Activated T-helper 1 cell treated with Interleukin-2 at 50 U/mL for 16 hours (primary cell): ENCODE measurements around the gene GPR62.

Experiments used
- DNase-seq: peaks from one replicate; pipeline ENCODE4 v3.0.0-alpha.2; 2020; ENCODE audit warnings: low read depth

The GPR62 gene

DNA sequence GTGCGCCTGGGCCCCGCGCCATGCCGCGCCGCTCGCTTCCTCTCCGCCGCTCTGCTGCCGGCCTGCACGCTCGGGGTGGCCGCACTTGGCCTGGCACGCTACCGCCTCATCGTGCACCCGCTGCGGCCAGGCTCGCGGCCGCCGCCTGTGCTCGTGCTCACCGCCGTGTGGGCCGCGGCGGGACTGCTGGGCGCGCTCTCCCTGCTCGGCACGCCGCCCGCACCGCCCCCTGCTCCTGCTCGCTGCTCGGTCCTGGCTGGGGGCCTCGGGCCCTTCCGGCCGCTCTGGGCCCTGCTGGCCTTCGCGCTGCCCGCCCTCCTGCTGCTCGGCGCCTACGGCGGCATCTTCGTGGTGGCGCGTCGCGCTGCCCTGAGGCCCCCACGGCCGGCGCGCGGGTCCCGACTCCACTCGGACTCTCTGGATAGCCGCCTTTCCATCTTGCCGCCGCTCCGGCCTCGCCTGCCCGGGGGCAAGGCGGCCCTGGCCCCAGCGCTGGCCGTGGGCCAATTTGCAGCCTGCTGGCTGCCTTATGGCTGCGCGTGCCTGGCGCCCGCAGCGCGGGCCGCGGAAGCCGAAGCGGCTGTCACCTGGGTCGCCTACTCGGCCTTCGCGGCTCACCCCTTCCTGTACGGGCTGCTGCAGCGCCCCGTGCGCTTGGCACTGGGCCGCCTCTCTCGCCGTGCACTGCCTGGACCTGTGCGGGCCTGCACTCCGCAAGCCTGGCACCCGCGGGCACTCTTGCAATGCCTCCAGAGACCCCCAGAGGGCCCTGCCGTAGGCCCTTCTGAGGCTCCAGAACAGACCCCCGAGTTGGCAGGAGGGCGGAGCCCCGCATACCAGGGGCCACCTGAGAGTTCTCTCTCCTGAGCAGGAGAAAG lies 951 bp downstream of the GPR62 start:
- DNase-seq: no peak

DNA sequence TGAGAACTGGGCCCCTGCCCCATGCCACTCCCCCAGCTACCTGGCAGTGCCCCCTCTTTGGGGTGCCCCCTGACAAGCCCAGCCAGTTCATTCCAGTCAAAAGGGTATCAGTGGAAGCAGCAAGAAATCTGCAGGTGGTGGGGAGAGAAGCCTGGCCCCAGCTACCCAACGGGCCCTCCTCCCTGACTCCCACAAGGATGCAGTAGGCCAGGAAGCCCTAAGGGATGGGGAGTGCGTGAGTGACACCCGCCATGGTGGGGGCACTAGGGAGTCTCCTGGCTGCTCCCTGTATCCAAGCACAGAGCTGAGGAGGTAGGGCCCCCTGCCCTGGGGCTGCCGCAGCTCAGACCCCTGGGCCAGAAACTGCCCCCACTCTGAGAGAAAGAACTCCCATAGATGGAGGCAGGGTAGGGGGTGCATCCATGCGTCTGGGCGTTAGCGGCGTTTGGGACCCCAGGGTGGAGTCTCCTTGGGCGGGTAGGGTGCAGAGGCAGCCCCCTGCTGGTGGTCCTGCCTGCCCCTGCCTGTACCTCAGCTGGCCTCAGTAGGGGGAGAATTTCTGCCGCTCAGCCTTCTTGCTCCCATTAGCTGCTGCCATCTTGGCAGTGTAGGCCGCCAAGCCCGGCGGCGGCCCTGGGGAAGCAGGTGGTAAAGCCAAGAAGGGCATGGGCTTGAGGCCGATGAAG lies 2.5 kb downstream of the GPR62 start:
- no peak for DNase-seq

DNA sequence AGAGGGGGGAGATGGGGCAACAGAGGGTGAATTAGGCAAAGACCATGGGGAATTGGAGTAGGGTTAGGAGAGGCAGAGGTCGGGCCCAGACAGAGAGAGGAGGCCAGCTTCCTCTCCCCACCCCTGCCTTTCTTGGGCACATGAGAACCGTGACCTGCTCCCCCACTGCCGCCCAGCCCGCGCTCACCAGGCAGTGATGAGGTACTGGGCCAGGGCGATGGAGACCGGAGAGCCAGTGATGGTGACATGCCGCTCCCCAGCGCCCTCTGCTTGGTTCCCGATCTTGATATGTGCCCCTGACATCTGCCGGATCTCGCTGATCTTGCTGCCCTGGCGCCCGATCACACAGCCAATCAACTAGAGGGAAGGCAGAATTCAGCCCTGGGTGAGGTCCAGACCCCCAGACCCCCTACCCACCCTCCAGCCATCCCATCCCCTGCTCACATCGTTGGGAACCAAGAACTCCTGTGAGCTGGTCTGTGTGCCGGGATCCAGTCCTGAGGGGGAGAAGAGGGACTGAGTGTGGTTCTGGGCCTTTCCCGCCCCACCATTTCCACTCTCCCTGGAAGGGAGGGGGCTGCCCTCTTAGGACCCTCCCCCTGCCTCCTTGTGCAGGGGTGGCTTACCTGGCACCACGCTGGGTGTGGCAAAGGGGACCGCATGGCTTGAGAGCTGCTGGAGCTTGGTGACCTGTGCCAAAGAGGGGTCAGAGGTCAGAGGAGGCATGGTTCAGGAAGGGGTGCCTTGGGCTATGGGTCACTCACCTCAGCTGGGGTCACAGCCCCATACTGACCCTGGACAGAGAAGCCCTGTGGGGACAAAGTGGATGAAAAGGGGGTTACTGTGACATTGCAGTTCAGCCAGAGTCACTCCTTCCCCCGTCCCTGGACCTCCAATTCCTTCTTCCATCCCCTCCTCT lies 3.7 kb downstream of the GPR62 start:
- DNase-seq: no peak

DNA sequence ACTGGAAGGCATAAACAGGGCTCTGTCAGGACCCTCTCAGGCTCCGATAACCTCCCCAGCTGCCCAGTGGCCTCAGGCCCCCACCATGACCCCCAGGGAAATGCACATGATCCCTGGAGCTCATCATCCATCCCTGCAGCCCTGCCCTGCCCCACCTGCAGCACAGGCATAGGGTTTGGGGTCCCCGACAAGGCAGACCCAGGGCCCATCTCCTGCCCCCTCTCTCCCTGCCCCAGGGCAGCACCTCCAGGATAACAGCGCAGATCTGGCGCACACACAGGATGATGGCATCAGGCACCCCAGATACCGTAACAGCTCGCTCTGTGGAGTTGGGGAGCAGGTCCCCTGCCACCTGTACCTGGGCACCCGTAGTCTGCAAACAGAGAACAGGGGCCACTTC lies 4.5 kb downstream of the GPR62 start:
- no peak for DNase-seq

DNA sequence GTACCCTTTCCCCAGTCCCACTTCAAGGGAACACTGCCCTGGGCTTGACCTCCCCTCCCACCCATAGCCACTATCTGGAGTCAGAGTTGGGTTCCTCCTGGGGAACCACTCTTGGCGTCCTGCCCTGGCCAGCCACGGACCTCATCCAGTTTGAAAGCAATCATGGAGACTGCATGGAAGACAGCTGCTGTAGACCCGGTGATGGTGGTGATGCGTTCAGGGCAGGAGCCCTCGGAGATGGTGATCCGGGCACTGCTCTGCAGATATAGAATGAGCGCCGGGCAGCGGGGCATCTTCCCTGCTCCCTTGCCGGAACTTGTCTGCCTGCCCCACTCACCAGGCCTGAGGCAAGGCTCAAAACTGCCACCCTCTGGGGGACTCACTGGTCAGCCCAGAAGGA lies 5.2 kb downstream of the GPR62 start:
- DNase-seq: no peak

DNA sequence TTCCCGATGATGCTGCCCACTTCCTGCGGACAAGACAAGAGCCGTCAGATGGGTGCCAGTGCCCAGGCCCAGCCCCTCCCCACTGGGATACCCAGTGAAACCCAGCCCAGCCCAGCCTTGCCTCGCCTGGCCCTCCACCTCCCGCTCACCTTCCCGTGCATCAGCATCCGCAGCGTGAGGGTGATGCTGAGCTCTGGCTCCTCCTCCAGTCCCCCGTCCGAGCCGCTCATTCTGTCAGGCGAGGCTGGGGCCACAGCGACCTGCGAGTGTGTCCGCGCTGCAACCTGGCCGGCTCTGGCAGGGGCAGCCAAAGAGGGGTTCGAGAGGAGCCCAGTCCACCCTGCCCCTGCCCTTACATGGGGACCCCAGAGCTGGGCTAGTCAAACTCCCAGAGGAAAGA lies 5.8 kb downstream of the GPR62 start:
- DNase-seq: no peak

DNA sequence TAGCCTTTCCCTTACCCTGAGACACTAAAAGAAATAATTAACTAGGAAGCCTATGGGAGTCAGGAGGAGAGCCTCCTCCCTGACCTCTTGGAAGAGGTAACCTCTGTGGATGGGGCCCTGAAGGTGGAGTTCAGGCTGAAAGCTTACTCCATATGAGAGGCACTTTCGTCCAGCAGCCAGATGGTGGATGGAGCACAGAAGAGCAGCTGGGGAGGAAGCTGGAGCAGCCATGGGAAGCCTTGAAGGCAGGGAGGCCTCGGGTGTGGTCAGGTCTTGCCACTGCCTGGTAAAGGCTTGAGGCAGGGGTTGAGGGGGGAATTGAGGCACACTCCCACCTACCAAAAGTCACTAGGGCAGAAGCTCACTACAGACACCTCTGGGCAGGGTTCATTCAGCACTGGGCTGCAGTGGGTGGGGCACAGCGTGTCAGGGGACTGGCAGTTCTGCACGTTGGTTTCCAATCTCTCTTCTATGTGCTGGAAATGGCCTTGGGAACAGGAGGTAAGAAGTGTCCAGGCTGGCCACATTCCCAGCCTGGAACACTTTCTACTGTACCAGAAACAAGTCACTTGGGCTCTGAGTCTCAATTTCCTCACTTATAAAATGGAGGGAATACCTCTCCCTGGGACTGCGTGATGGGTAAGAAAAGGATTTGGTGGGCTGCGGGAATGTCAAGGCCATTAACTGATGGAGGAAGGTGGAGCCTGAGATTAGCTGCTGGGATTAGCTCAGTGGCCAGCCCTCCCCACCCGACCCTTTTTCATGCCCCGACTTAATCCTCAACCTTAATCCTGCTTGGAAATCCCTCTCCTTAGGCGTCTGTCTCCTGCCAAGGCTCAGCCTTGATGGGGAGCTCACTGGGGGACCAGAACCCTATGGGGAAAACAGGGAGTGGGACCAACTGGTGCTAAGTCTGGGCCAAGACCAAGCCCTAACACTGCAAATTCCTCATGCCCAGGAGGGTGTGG lies 6.7 kb downstream of the GPR62 start:
- no peak for DNase-seq

DNA sequence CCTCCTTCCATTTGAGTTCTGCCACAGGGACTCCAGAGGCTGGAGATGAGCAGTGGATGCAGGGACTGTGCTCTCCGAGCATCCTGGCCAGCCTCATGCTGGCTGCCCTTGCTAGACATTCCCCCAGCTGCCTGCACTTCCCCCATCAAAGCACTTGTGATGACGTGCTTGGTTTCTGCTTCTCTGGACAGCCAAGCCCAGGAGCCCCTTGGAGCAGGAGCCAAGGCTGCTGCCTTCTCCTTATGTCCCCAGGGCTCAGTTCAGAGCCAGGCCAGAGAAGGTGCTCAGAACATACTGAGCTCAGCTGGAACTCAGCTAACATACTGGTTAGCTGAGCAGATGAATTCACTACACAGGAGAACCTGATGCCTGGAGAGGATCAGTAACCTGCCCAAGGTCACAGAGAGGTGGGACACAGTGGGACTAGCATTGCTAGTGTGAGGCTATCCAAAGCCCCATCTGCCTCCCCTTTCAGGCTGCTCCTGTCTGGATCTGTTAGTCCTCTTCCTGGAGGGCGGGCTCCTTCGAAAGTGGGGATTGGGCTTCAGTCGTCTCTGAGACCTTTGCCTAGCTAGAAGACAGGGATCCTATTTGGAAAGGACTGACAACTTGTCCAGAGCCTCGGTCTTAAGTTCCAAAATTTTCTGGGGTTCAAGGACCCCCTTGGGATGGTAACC lies 7.8 kb downstream of the GPR62 start:
- no peak for DNase-seq

DNA sequence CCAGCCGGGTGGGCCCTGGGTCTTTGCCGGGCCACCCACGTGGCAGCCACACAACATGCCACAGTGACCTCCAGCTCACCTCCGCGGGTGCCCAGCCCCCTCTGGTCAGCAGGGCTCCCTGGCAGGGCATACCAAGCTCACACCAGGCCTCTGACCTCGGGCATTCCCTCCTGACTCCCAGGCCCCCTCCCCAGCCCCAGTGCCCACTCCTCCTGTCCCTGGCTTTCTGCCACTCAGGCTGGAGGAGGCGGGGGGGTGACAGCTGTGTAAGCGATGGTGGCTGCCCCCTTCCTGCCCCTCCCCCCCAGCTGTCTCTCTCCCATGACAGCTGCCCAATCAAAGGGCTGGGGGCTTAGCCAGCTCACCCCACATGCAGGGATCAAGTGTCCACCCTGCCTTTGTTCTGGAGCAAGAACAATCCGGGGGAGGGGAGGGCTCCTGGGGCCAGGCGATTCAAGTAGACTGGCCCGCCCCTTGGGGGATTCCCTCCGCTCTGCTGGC lies 8.8 kb downstream of the GPR62 start:
- no peak for DNase-seq

DNA sequence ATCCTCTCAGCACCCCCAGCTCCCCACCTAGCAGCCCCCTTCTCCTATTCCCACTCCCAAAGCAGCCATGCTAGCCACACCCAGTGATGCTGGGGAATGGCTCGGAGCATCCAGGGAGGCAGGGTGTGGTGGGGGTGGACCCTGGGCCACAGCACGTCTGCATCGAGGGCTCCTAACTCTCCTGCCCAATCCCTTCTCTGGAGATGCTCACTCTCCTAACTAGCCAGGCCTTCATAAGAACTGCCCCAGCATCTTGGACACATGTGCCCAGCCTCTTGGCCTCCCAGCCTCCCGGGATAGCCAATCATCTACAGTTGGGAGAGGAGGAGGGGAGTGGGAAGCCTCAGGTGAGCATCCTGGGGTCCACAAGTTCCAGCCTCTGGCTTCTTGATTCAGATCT lies 9.3 kb downstream of the GPR62 start:
- no peak for DNase-seq

DNA sequence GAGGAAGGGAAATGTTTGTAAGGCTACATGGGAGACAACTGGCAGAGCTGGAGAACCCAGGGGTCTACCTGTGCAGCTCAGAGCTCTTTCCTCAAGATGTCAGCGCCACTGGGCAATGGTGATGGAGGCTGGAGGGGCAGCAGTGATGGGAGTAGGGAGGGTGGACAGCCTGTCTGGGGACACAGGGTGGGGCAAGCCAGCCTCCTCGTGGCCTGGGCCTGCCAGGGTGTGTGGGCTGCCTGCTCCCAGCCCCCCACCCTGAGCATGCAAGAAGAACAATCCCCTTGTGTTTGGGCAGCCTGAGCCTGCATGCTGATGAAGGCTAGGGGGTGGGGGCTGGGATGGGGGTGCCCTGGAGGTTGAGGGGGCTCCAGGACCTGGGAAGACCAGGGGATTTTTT lies 10.8 kb downstream of the GPR62 start:
- no peak for DNase-seq

DNA sequence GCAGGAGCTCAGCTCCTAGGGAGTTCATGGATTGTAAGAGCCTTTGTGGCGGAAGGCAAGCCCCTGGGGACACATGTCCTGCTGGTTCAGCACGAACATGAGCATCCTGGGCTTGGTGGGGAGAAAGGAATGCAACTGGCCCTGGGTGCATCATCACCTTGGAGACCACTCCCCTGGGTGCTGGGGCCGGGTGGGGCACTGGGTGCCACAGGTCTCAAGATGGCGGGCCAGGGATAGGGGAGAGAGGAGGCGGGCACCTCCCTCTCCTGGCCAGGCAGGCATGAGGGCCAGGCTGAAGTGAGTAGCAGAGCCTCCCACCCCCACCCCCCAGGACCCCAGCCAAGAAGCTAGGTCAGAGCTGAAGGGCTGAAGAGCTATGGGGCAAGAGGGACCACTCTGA lies 11.3 kb downstream of the GPR62 start:
- DNase-seq: no peak

DNA sequence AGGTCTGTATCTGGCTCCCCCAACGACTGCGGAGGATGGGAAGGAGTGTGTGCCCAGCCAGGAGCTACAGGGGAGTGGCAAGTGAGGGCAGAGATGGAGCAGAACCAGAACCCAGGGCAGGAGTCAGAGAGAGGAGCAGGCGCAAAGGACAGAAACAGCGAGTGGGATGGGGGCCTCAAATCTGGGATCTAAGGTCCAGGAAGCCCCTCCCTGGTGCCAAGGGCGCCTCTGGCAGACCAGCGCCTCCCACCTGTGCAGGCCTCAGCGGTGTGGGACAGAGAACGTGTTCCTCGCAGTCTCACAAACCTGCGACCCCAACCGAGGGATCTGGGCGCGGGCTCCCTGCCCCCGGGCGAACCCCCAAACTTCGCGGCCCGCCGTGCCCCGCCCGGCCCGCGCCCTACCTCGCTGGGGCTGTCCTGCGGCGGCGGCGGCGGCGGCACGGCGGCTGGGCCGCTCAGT lies 11.8 kb downstream of the GPR62 start:
- DNase-seq: no peak

DNA sequence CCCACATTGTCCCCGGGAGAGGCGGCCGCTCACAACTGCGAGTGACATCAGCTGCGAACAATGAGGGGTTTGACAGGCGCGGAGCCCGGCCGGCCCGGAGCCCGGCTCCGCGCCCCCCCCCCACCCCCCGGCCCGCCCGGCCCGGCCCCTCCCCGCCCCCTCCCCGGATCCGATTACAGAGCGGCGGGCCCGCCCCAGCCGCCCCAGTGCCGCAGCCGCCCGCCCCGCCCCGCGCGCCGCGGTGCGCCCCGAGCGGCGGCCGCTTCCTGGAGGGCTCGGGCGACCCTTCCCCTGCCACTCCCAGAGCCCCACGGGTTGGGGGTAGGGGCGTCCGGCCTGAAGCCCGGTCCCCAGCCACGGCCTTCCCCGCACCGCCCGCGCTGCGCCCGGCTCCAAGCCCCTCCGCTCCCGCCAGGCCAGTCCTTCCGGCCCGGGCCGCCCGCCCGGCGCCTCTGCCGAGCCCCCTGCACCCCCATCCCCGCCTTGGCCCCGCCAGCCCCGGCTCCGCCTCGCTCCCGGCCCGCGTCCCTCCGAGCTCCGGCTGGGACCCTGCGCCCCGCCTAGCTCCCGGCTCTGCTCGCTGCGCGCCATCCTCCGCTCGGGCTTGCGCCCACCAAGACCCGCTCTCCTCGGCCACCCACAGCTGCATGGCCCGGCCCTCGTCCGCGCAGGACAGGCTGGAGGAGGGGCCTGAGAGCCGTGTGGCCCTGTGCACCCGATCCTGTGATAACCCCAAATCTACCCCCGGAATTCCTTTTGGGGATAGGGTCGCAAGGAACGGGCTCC lies 12.4 kb downstream of the GPR62 start, which contains the start of gene PCBP4:
Gene PCBP4, minus strand, starts transcription at position 71 of the 786 bp plus-strand sequence. CDS start 6,214 bp downstream, outside the sequence.
- DNase-seq: peak; percentile 30

DNA sequence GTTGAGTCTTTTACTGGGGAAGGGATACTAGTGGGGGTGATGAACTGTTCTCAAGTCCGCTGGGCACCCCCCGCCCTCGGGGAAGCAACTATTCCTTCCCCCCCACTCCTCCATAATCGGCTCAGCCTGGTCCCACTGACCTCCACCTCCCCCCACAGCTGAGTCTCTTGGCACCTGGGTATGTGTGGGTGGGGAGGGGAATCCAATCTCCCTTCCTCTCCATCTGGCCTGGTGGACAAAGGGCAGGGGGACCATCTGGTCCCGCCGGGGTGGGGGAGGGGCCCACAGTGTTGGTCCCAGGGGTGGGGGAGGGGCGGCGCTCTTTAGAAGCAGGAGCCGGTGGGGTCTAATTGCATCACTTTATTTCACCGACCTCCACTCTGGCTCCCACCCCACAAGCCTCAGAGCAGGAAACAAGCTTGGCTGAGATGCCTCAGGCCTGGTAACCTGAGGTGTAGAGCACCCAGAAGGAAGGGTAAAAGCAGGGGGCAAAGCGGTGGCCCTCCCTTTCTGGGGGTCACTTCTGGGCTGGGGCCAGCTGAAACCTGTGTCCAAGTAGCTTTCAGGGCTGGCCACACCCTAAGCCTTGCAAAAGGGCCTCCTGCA lies 13.1 kb downstream of the GPR62 start:
- no peak for DNase-seq

DNA sequence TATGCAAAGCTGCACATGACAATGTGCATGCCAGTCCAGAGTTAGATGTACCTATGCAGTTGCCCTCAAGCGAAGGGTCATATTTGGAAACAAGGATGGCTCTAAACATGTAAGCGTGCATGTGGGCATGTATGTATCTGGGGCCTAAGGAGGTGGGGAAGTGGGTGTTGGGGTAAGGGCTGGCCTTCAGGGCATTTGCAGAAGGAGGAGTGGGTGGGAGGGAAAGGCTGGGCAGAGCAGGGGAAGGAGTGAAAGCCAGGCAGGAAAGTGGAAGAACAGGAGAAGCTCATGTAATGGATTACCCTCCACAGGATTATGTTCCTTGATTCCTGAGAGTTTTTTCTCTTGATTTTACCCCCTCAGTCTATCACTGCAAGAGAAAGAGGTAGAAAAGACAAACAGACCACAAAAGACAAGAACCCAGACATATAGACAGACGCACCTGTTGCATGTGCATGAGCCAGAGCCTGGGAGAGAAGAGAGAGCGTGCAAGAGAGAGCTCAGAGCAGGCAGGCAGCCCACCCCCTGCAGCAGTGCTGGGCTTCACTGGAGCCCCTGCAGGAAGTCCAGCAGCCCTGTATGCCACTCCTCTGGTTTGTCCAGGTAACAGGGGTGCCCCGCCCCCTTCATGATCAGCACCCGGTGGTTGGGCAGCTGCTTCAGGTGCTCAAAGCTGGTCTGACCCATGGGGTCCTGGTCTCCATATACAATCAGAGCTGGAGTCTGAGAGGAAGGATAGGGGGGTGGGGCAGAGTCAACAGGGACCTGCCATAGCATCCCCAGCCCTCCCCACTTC lies 13.9 kb downstream of the GPR62 start:
- no peak for DNase-seq

DNA sequence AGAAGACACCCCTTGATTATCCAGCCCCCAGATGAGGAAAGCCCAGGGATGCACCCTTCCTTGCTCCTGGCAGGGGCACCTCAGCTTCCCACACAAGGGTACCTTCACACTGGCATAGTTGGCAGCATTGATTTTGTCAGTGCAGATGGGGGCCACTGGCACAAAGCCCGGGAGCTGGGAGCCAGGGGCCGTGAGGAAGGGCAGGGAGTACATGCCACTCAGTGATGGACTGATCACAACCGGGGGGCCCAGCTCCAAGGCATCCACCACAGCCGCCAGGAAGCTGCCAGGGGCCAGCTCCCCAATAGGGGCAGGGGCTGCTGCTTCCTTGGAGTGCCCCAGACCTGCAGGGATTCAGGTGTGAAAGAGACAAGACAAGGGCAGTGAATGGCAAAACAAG lies 14.7 kb downstream of the GPR62 start:
- no peak for DNase-seq

DNA sequence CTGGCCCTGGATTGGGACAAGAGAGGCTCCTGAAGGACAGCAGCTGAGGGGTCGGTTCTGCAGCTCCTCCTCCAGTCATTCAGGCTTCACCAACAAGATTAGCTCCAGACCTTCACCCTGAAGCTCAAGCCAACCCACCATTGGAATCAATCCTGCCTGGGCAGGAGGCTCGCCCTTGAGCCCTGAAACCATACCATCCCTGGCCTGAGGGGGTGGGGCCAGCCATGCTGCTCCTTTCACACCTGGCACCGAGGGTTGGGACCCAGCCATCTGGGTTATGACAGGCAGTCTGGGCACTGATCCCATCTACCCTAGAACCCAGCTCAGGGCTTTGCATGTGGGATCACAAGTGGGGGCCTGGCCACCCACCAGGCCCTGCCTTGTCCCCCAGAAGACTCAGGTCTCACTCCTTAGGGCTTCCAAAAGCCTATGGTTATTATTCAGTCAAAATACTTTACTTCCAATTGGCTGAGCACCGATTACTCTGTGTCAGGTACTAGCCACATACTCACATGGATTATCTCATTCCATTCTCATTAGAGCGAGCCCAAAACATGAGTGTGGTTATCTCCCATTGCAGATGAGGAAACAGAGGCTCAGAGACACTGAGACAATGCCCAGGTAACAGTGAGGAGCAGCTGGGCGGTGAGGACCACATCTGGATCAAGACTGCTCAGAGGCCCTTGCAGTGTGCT lies 15.6 kb downstream of the GPR62 start:
- DNase-seq: no peak
